Medulla oblongata (tissue), 1 donor: ENCODE data around the gene SLC1A4.
A peak's percentile ranks its signal among the peaks of the same experiment; 100 is the strongest.
"Not testable (repeated sequence)": the region's sequence is repeated elsewhere in the genome, so short reads cannot be mapped to it uniquely, and the experiment has no call there.

Source experiments
- DNase-seq: peaks from one replicate; pipeline ENCODE4 v3.0.0-alpha.2; 2015; ENCODE audit errors: extremely low spot score

Gene SLC1A4

GRCh38 chr2:64963719-64964118, 25.5 kb upstream of the SLC1A4 start:
- DNase-seq, result no peak

GRCh38 chr2:64966017-64966416, 23.2 kb upstream of the SLC1A4 start:
- no peak for DNase-seq

GRCh38 chr2:64966839-64967238, 22.4 kb upstream of the SLC1A4 start:
- no peak for DNase-seq

- no peak for DNase-seq
Observed at GRCh38 chr2:64967601-64968000, 21.6 kb upstream of the SLC1A4 start.

- not testable (repeated sequence) for DNase-seq
Observed at GRCh38 chr2:64969086-64969485, 20.1 kb upstream of the SLC1A4 start.

GRCh38 chr2:64970495-64970894, 18.7 kb upstream of the SLC1A4 start:
- DNase-seq, result no peak

GRCh38 chr2:64972426-64972825, 16.8 kb upstream of the SLC1A4 start:
- no peak for DNase-seq

GRCh38 chr2:64972876-64973275, 16.3 kb upstream of the SLC1A4 start:
- no peak for DNase-seq

GRCh38 chr2:64975232-64975821, 13.9 kb upstream of the SLC1A4 start:
- DNase-seq, result peak; percentile 57

- no peak for DNase-seq
Observed at GRCh38 chr2:64976276-64976675, 12.9 kb upstream of the SLC1A4 start.

GRCh38 chr2:64978514-64979268, 10.5 kb upstream of the SLC1A4 start:
- DNase-seq, result no peak

- no peak for DNase-seq
Observed at GRCh38 chr2:64979744-64980143, 9.5 kb upstream of the SLC1A4 start.

- no peak for DNase-seq
Observed at GRCh38 chr2:64980183-64980582, 9.0 kb upstream of the SLC1A4 start.

GRCh38 chr2:64982311-64982857, 6.8 kb upstream of the SLC1A4 start:
- peak; percentile 16 for DNase-seq

- DNase-seq, result no peak
Observed at GRCh38 chr2:64982932-64983331, 6.3 kb upstream of the SLC1A4 start.

- no peak for DNase-seq
Observed at GRCh38 chr2:64985447-64985846, 3.8 kb upstream of the SLC1A4 start.

- DNase-seq, result no peak
Observed at GRCh38 chr2:64987001-64987955, 1.9 kb upstream of the SLC1A4 start.

- no peak for DNase-seq
Observed at GRCh38 chr2:64987956-64988419, 1.2 kb upstream of the SLC1A4 start.

- DNase-seq, result peak; percentile 58
Observed at GRCh38 chr2:64988420-64989125, 626 bp upstream of the SLC1A4 start.

GRCh38 chr2:64989982-64990614, 899 bp downstream of the SLC1A4 start:
- no peak for DNase-seq

GRCh38 chr2:64990876-64991275, 1.7 kb downstream of the SLC1A4 start:
- no peak for DNase-seq
